Osteoblast (primary cell): Measurements from ENCODE around the gene PRAMEF1. TPM values are rescaled to one million over a fixed set of nuclear protein-coding genes. Genes with fewer than 3 reads are reported as not detected.

Source experiments
- DNase-seq: peaks from one replicate; pipeline ENCODE4 v3.0.0; 2011; ENCODE audit warnings: low spot score, mixed read lengths; ENCODE audit not compliant: insufficient read length; ENCODE audit errors: missing footprints
- H2AFZ ChIP-seq: 2 replicates; pipeline ENCODE4 v1.6.0; 2011; ENCODE audit warnings: mild to moderate bottlenecking, low read length
- H3K27ac ChIP-seq: 2 replicates; pipeline ENCODE4 v1.5.1; 2011; ENCODE audit warnings: mild to moderate bottlenecking, low read depth, low read length, moderate library complexity
- H3K27me3 ChIP-seq: 2 replicates; pipeline ENCODE4 v1.6.0; 2012; ENCODE audit warnings: mild to moderate bottlenecking, control low read depth, inconsistent platforms, low read length, moderate library complexity; ENCODE audit not compliant: insufficient read depth
- H3K36me3 ChIP-seq: 2 replicates; pipeline ENCODE4 v1.5.1; 2011; ENCODE audit warnings: mild to moderate bottlenecking, low read length, control low read depth, moderate library complexity; ENCODE audit not compliant: insufficient read depth
- H3K4me1 ChIP-seq: 2 replicates; pipeline ENCODE4 v1.5.1; 2011; ENCODE audit warnings: mild to moderate bottlenecking, low read length, control low read depth, moderate library complexity; ENCODE audit not compliant: insufficient read depth
- H3K4me2 ChIP-seq: 2 replicates; pipeline ENCODE4 v1.6.0; 2011; ENCODE audit warnings: mild to moderate bottlenecking, low read length; ENCODE audit not compliant: insufficient read depth
- H3K4me3 ChIP-seq: fragments of 200-600 bp; sonication (generic); 3 replicates; pipeline ENCODE4 v1.5.1; 2012; ENCODE audit warnings: mild to moderate bottlenecking, low read length, inconsistent platforms; ENCODE audit not compliant: insufficient read depth
- H3K79me2 ChIP-seq: 2 replicates; pipeline ENCODE4 v1.6.0; 2012; ENCODE audit warnings: mild to moderate bottlenecking, low read length, control low read depth, inconsistent platforms; ENCODE audit not compliant: insufficient read depth
- H3K9me3 ChIP-seq: 2 replicates; pipeline ENCODE4 v1.5.1; 2011; ENCODE audit warnings: low read depth, low read length, control low read depth
- H4K20me1 ChIP-seq: 2 replicates; pipeline ENCODE4 v1.6.0; 2012; ENCODE audit warnings: mild to moderate bottlenecking, low read length, control low read depth; ENCODE audit not compliant: insufficient read depth
- total RNA-seq: library from RNA; depleted of rRNA; stranded (reverse); fragments of >200 nt; gene quantifications from 2 replicates; pipeline ENCODE4 v1.2.3, GENCODE V29; 2012
- TF ChIP-seq, protein P1 (sequence below): IDR thresholded peaks from 2 replicates; pipeline ENCODE4 v1.5.1; 2011; ENCODE audit warnings: mild to moderate bottlenecking, low read depth, low read length, moderate library complexity; ENCODE audit errors: extremely low read depth

The PRAMEF1 gene
- total RNA-seq, 1 donor = not detected

DNA sequence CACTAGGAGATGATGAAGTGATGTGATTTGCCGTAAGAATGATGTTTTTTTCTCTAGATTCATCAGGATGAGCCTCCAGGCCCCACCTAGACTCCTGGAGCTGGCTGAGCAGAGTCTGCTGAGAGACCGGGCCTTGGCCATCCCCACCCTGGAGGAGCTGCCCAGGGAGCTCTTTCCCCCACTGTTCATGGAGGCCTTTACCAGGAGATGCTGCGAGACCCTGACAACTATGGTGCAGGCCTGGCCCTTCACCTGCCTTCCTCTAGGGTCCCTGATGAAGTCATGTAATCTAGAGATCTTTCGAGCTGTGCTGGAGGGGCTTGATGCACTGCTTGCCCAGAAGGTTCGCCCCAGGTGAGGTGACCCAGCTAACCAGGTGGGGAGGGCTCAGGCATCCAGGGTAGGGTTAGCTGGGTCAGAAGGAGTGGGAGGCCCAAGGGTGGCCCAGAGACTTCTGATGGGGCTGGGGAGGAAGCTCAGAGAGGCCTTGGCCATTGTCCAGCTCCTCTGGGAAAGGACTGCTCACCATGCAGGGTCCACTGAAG lies 16.3 kb upstream of the PRAMEF1 start:
- Histone ChIP-seq H3K4me3 (no peak overlapping the region), H3K27ac (no peak overlapping the region), H3K79me2 (no peaks in the 10 kb centered on the region), H4K20me1 (no peaks in the 10 kb centered on the region), H3K27me3 (no peaks in the 10 kb centered on the region), H3K4me2 (no peak overlapping the region), H3K9me3 (no peaks in the 10 kb centered on the region), H3K36me3 (no peaks in the 10 kb centered on the region), H3K4me1 (no peaks in the 10 kb centered on the region), H2AFZ (no peak overlapping the region)
- no peak for DNase-seq
- TF ChIP-seq, protein P1, sequence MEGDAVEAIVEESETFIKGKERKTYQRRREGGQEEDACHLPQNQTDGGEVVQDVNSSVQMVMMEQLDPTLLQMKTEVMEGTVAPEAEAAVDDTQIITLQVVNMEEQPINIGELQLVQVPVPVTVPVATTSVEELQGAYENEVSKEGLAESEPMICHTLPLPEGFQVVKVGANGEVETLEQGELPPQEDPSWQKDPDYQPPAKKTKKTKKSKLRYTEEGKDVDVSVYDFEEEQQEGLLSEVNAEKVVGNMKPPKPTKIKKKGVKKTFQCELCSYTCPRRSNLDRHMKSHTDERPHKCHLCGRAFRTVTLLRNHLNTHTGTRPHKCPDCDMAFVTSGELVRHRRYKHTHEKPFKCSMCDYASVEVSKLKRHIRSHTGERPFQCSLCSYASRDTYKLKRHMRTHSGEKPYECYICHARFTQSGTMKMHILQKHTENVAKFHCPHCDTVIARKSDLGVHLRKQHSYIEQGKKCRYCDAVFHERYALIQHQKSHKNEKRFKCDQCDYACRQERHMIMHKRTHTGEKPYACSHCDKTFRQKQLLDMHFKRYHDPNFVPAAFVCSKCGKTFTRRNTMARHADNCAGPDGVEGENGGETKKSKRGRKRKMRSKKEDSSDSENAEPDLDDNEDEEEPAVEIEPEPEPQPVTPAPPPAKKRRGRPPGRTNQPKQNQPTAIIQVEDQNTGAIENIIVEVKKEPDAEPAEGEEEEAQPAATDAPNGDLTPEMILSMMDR = no peak

DNA sequence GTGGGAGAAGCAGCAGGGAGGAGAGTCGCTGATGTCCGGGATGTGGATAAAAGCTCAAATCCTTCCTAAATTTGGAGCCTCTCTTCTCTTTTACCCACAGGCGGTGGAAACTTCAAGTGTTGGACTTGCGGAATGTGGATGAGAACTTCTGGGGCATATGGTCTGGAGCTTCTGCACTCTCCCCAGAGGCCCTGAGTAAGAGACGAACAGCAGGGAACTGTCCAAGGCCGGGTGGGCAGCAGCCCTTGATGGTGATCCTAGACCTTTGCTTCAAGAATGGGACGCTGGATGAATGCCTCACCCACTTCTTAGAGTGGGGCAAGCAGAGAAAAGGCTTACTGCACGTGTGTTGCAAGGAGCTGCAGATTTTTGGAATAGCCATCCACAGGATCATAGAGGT lies 15.8 kb upstream of the PRAMEF1 start:
- no peak overlapping the region for H2AFZ ChIP-seq
- no peak overlapping the region for H3K4me2 ChIP-seq
- no peaks in the 10 kb centered on the region for H3K9me3 ChIP-seq
- no peaks in the 10 kb centered on the region for H3K27me3 ChIP-seq
- no peaks in the 10 kb centered on the region for H3K79me2 ChIP-seq
- H3K36me3 ChIP-seq = no peaks in the 10 kb centered on the region
- H4K20me1 ChIP-seq = no peaks in the 10 kb centered on the region
- no peak for DNase-seq
- H3K27ac ChIP-seq = no peak overlapping the region
- H3K4me1 ChIP-seq = no peaks in the 10 kb centered on the region
- no peak overlapping the region for H3K4me3 ChIP-seq
- TF ChIP-seq, protein P1 = no peak

DNA sequence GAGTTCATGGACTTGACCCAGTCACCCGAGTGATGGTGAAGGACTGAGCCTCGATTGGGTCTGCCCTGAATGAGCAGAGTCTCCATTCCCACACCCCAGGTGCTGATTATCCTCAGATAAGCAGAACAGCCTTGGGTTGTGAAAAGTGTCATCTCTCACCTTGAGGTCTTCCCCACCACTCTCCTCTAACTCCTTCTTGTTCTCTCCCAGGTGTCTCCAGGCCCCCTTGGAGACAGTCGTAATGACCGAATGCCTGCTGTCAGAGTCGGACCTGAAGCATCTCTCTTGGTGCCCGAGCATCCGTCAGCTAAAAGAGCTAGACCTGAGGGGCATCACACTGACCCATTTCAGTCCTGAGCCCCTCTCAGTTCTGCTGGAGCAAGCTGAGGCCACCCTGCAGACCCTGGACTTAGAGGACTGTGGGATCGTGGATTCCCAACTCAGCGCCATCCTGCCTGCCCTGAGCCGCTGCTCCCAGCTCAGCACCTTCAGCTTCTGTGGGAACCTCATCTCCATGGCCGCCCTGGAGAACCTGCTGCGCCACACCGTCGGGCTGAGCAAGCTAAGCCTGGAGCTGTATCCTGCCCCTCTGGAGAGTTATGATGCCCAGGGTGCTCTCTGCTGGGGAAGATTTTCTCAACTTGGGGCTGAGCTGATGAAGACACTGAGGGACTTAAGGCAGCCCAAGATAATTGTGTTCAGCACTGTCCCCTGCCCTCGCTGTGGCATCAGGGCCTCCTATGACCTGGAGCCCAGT lies 14.2 kb upstream of the PRAMEF1 start:
- Histone ChIP-seq H3K4me2 (no peak overlapping the region), H3K79me2 (no peaks in the 10 kb centered on the region), H3K9me3 (no peaks in the 10 kb centered on the region), H3K4me1 (no peaks in the 10 kb centered on the region), H2AFZ (no peak overlapping the region), H3K36me3 (no peaks in the 10 kb centered on the region), H3K27ac (no peak overlapping the region), H4K20me1 (no peaks in the 10 kb centered on the region), H3K27me3 (no peaks in the 10 kb centered on the region), H3K4me3 (no peak overlapping the region)
- TF ChIP-seq, protein P1 = no peak
- no peak for DNase-seq

DNA sequence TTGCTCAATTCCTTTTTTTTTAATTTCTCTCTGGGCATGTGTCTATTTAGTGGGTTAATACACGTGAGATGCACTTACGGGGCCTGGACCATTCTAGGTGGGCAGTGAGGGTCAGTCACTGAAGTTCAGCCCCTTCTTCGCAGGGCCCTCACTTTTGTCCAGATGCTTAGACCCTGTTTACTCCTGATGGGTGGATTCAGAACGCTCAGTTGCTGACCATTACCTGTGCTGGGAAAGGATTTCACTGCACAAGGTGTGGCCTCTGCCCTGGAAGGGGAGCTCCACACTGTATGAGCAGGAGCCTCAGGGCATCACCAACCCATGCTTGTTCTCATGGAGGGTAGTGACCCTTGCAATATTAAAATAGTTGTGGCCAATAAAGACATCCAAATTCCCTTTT lies 13.1 kb upstream of the PRAMEF1 start:
- H3K4me3 ChIP-seq = no peak overlapping the region
- no peak overlapping the region for H2AFZ ChIP-seq
- H3K27me3 ChIP-seq = no peaks in the 10 kb centered on the region
- H3K27ac ChIP-seq = no peak overlapping the region
- no peak overlapping the region for H3K4me2 ChIP-seq
- H3K4me1 ChIP-seq = no peaks in the 10 kb centered on the region
- H3K9me3 ChIP-seq = no peaks in the 10 kb centered on the region
- H3K36me3 ChIP-seq = no peaks in the 10 kb centered on the region
- no peak for DNase-seq
- TF ChIP-seq, protein P1 = no peak
- H4K20me1 ChIP-seq = no peaks in the 10 kb centered on the region
- H3K79me2 ChIP-seq = no peaks in the 10 kb centered on the region
